Nephron (organoid): ENCODE results near the gene PPP1R3D.
"Not testable (repeated sequence)": the region's sequence is repeated elsewhere in the genome, so short reads cannot be mapped to it uniquely, and the experiment has no call there.

Experiments
- H3K27ac Mint-ChIP-seq, 3 experiments: 2 replicates each; pipeline ENCODE4 v1.8.0; 2020; ENCODE audit warnings: mixed read lengths in 3 of 3, mild to moderate bottlenecking in 2 of 3, moderate library complexity in 1 of 3
- H3K27me3 Mint-ChIP-seq: 2 replicates; pipeline ENCODE4 v1.8.0; 2021; ENCODE audit warnings: low read depth, mild to moderate bottlenecking, moderate library complexity, mixed read lengths
- H3K36me3 Mint-ChIP-seq: 2 replicates; pipeline ENCODE4 v1.8.0; 2020; ENCODE audit warnings: low read depth, mixed read lengths
- H3K4me1 Mint-ChIP-seq: 2 replicates; pipeline ENCODE4 v1.8.0; 2020; ENCODE audit warnings: mixed read lengths
- H3K4me3 Mint-ChIP-seq, 3 experiments: 2 replicates each; pipeline ENCODE4 v1.8.0; 2020; ENCODE audit warnings: mild to moderate bottlenecking in 3 of 3, mixed read lengths in 3 of 3, moderate library complexity in 2 of 3
- H3K9me3 Mint-ChIP-seq: 2 replicates; pipeline ENCODE4 v1.8.0; 2020; ENCODE audit warnings: mixed read lengths
- TF ChIP-seq, protein P1 (sequence below), 3 experiments: fragments of 200-600 bp; sonication (generic); IDR thresholded peaks; one replicate each; pipeline ENCODE4 v1.5.0; 2021; ENCODE audit warnings: antibody characterized with exemption in 3 of 3; ENCODE audit not compliant: unreplicated experiment in 3 of 3

Gene PPP1R3D

GRCh38 chr20:59908855-59909254, 31.2 kb downstream of the PPP1R3D start:
- Mint-ChIP-seq H3K36me3 (no peaks in the 10 kb centered on the region), H3K27ac (no peak overlapping the region), H3K4me3 (no peak overlapping the region), H3K4me1 (peaks cover 6% of the 10 kb centered on the region), H3K27me3 (peaks cover 5% of the 10 kb centered on the region), H3K9me3 (no peaks in the 10 kb centered on the region)
- TF ChIP-seq, protein P1, sequence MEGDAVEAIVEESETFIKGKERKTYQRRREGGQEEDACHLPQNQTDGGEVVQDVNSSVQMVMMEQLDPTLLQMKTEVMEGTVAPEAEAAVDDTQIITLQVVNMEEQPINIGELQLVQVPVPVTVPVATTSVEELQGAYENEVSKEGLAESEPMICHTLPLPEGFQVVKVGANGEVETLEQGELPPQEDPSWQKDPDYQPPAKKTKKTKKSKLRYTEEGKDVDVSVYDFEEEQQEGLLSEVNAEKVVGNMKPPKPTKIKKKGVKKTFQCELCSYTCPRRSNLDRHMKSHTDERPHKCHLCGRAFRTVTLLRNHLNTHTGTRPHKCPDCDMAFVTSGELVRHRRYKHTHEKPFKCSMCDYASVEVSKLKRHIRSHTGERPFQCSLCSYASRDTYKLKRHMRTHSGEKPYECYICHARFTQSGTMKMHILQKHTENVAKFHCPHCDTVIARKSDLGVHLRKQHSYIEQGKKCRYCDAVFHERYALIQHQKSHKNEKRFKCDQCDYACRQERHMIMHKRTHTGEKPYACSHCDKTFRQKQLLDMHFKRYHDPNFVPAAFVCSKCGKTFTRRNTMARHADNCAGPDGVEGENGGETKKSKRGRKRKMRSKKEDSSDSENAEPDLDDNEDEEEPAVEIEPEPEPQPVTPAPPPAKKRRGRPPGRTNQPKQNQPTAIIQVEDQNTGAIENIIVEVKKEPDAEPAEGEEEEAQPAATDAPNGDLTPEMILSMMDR (IDR thresholded peaks at IDR 0.05; ENCODE audit: unreplicated experiment in 3 of 3): no peak

DNA sequence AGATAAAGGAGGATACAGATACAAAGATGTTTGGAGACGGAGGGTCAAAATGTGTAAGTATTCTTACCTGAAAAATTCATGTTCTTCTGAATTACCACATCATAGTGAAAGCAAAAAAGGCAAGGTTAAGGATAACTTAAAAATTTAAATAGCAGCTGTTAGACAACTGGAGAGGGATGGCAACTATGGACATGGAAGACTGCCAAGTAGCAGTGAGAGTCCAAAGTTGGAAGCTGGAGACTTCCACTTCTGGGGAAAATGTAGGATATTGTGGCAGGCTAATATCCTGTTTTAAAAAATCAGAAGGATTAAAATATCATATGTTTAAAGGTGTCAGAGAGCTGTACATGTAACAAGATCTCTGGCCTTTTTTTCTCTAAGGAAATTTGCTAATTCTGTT, 36.5 kb downstream of the PPP1R3D start:
- Mint-ChIP-seq H3K27me3 (peaks cover 1% of the 10 kb centered on the region), H3K4me3 (no peak overlapping the region), H3K4me1 (peaks cover 10% of the 10 kb centered on the region), H3K9me3 (no peaks in the 10 kb centered on the region), H3K27ac (no peak overlapping the region), H3K36me3 (no peaks in the 10 kb centered on the region)
- TF ChIP-seq, protein P1 (IDR thresholded peaks at IDR 0.05; ENCODE audit: unreplicated experiment in 3 of 3): no peak

GRCh38 chr20:59902470-59902869, 37.6 kb downstream of the PPP1R3D start:
- H3K27me3 Mint-ChIP-seq: peaks cover 10% of the 10 kb centered on the region
- H3K36me3 Mint-ChIP-seq: no peaks in the 10 kb centered on the region
- H3K4me1 Mint-ChIP-seq: peaks cover 10% of the 10 kb centered on the region
- no peaks in the 10 kb centered on the region for H3K9me3 Mint-ChIP-seq
- TF ChIP-seq, protein P1 (IDR thresholded peaks at IDR 0.05; ENCODE audit: unreplicated experiment in 3 of 3): no peak
- no peak overlapping the region for H3K27ac Mint-ChIP-seq
- H3K4me3 Mint-ChIP-seq: no peak overlapping the region

DNA sequence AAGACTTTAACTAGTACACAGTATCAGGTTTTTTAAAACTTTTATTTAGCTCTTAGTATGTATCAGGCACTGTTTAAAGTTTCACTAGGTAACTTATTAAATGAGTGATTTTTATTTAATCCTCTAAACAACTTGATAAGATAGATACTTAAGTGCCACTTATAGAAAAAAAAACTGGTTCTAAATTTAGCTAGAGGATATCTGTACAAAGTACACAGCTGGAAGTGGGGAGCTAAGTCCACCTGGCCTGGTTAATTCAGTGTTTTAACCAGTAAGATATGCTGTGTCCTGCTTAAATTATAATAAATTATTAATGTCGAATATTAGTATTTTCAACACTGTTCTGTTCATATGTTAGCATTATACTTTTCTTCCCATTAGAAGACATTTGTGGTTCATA, 44.2 kb downstream of the PPP1R3D start:
- TF ChIP-seq, protein P1 (IDR thresholded peaks at IDR 0.05; ENCODE audit: unreplicated experiment in 3 of 3): no peak
- H3K4me1 Mint-ChIP-seq: no peaks in the 10 kb centered on the region
- H3K9me3 Mint-ChIP-seq: no peaks in the 10 kb centered on the region
- peaks cover 30% of the 10 kb centered on the region for H3K27me3 Mint-ChIP-seq
- no peak overlapping the region for H3K27ac Mint-ChIP-seq
- no peak overlapping the region for H3K4me3 Mint-ChIP-seq
- H3K36me3 Mint-ChIP-seq: no peaks in the 10 kb centered on the region

- Mint-ChIP-seq H3K27me3 (peaks cover 27% of the 10 kb centered on the region), H3K36me3 (no peaks in the 10 kb centered on the region), H3K4me3 (no peak overlapping the region), H3K4me1 (no peaks in the 10 kb centered on the region), H3K9me3 (no peaks in the 10 kb centered on the region), H3K27ac (no peak overlapping the region)
- TF ChIP-seq, protein P1 (IDR thresholded peaks at IDR 0.05; ENCODE audit: unreplicated experiment in 3 of 3): no peak
Observed at GRCh38 chr20:59891581-59891980, 48.5 kb downstream of the PPP1R3D start.

DNA sequence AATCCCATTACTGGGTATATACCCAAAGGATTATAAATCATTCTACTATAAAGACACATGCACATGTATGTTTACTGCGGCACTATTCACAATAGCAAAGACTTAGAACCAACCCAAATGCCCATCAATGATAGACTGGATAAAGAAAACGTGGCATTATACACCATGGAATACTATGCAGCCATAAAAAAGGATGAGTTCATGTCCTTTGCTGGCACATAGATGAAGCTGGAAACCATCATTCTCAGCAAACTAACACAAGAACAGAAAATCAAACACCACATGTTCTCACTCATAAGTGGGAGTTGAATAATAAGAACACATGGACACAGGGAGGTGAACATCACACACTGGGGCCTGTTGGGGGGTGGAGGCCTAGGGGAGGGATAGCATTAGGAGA, 50.1 kb downstream of the PPP1R3D start:
- not testable (repeated sequence) for H3K4me3 Mint-ChIP-seq, H3K36me3 Mint-ChIP-seq, H3K9me3 Mint-ChIP-seq, H3K27ac Mint-ChIP-seq, H3K4me1 Mint-ChIP-seq
- H3K27me3 Mint-ChIP-seq: peaks cover 27% of the 10 kb centered on the region
